Stomach (tissue), 9 donors: ENCODE results near the gene TFEB. TPM values are rescaled to one million over a fixed set of nuclear protein-coding genes. Genes with fewer than 3 reads are reported as not detected.

ENCODE experiments used
- DNase-seq, 2 donors: peaks; one replicate each; pipeline versions ENCODE4 v3.0.0 to v3.0.0-alpha.2; 2013 to 2019
- H3K27ac ChIP-seq, 5 donors: fragments of 200-600 bp in 4 of 5; sonication (generic) in 4 of 5; one replicate each; pipeline ENCODE4 v1.5.1; 2013 to 2019; ENCODE audit warnings: mild to moderate bottlenecking in 1 of 5, moderate library complexity in 1 of 5
- H3K27me3 ChIP-seq, 3 donors: fragments of 200-600 bp; sonication (generic); one replicate each; pipeline ENCODE4 v1.5.1; 2017 to 2019; ENCODE audit warnings: mixed run types in 1 of 3
- H3K36me3 ChIP-seq, 4 donors: fragments of 200-600 bp; sonication (generic); 1 replicate in 3 of 4; 2 replicates in 1 of 4; pipeline ENCODE4 v1.5.1; 2016 to 2019
- H3K4me1 ChIP-seq, 4 donors: fragments of 200-600 bp; sonication (generic); one replicate each; pipeline ENCODE4 v1.5.1; 2016 to 2019
- H3K4me3 ChIP-seq, 4 donors: fragments of 200-600 bp; sonication (generic) in 3 of 4; one replicate each; pipeline ENCODE4 v1.5.1; 2016 to 2019; ENCODE audit warnings: mild to moderate bottlenecking in 1 of 4
- H3K9me3 ChIP-seq, 4 donors: fragments of 200-600 bp; sonication (generic); one replicate each; pipeline ENCODE4 v1.5.1; 2016 to 2019
- EP300 ChIP-seq: sonication (generic); formaldehyde crosslinking; IDR thresholded peaks from one replicate; pipeline ENCODE4 v1.6.1; 2017; ENCODE audit warnings: antibody characterized with exemption
- POLR2A ChIP-seq, 4 donors: fragments of 450-650 bp; IDR thresholded peaks; one replicate each; pipeline ENCODE4 v1.6.1; 2016; ENCODE audit warnings: antibody characterized with exemption in 4 of 4, control low read depth in 2 of 4, mild to moderate bottlenecking in 1 of 4, moderate library complexity in 1 of 4
- POLR2AphosphoS5 ChIP-seq, 3 donors: sonication (generic); formaldehyde crosslinking; IDR thresholded peaks; one replicate each; pipeline ENCODE4 v1.6.1; 2016; ENCODE audit warnings: antibody characterized with exemption in 3 of 3
- WGBS, 5 donors: extraction: QIAGEN DNeasy Blood & Tissue Kit in 3 of 5; methylation state at CpG; one replicate each; pipeline versions ENCODE4 v1.1.5 to v1.1.7; 2013 to 2018; 5-methylcytosine and 5-hydroxymethylcytosine counted together
- intact Hi-C: fragments of 100-400 bp; cut with DNase I; formaldehyde crosslinking; loops from one replicate; pipeline ENCODE4 v1.15.1; 2023; ENCODE audit warnings: low total_unique reads
- polyA plus RNA-seq, 3 donors: library from polyadenylated mRNA; stranded (reverse); fragments of 200-250 nt; gene quantifications; one replicate each; pipeline ENCODE4 v1.2.3, GENCODE V29; 2013
- total RNA-seq, 5 donors: library from RNA; depleted of rRNA; stranded (reverse); fragments of >200 nt; gene quantifications; one replicate each; pipeline versions ENCODE4 v1.1.0 to v1.2.3, GENCODE V29; 2014 to 2016
- TF ChIP-seq, protein P1 (sequence below), 7 experiments: fragments of 450-650 bp in 4 of 7; fragments of 200-600 bp in 3 of 7; sonication (generic) in 3 of 7; IDR thresholded peaks; one replicate each; pipeline ENCODE4 v1.5.1; 2016 to 2019; ENCODE audit warnings: antibody characterized with exemption in 7 of 7, control low read depth in 2 of 7, mild to moderate bottlenecking in 1 of 7
- donor health status: healthy with polysubstance abuse.
- donor health status: Bipolar disorder and iron deficiency.
- donor health status: healthy.

The TFEB gene
- total and polyA plus RNA-seq, 8 donors = 6.4 to 130 (median 13.5) TPM

DNA sequence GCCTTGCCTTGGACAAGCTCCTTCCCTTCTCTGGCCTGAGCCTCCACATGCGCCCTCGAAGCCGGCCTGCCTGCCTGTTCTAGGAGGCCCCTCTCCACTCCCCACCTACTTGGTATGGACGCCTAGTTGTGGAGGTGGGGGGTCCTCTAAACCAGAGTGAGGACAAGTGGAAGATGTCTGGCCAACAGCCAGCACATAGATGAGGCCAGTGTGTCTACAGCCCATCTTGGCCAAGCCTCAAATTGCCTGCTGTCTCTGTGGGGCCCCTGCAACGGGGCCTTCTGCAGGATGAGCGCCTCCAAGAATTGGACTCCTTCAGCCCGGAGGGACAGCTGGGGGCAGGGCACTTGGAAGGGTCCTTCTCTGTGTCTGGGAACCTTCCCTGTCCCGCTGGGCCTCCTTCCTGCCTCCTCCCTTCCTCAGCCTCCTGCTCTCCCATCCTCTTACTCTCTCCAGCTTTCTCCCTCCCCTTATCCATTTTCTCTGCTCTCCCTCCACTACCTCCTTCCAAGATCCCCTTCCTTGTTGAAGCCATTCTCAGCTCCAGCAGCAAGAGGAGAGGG lies 95.5 kb downstream of the TFEB start:
- H3K4me3 ChIP-seq = no peak overlapping the region
- peaks cover 24 to 34% (median 29%) of the 10 kb centered on the region in 4 donors for H3K4me1 ChIP-seq
- peaks cover 7 to 56% (median 28%) of the 10 kb centered on the region in 3 donors for H3K27me3 ChIP-seq
- TF ChIP-seq EP300 (no peak), POLR2AphosphoS5 (IDR thresholded peaks at IDR 0.05) (no peak), POLR2A (IDR thresholded peaks at IDR 0.05) (no peak)
- TF ChIP-seq, protein P1, sequence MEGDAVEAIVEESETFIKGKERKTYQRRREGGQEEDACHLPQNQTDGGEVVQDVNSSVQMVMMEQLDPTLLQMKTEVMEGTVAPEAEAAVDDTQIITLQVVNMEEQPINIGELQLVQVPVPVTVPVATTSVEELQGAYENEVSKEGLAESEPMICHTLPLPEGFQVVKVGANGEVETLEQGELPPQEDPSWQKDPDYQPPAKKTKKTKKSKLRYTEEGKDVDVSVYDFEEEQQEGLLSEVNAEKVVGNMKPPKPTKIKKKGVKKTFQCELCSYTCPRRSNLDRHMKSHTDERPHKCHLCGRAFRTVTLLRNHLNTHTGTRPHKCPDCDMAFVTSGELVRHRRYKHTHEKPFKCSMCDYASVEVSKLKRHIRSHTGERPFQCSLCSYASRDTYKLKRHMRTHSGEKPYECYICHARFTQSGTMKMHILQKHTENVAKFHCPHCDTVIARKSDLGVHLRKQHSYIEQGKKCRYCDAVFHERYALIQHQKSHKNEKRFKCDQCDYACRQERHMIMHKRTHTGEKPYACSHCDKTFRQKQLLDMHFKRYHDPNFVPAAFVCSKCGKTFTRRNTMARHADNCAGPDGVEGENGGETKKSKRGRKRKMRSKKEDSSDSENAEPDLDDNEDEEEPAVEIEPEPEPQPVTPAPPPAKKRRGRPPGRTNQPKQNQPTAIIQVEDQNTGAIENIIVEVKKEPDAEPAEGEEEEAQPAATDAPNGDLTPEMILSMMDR (IDR thresholded peaks at IDR 0.05) = no peak
- no peaks in the 10 kb centered on the region for H3K9me3 ChIP-seq
- H3K27ac ChIP-seq = peak overlapping the region in 1 of 5 donors; percentile 32
- DNase-seq = peak in 1 of 2 donors; percentile 89
- intact Hi-C loops = no loop called here
- WGBS, 5 donors = 73 to 89% (median 80%) methylated on average over 8 of the region's 8 CpGs
- no peaks in the 10 kb centered on the region for H3K36me3 ChIP-seq

DNA sequence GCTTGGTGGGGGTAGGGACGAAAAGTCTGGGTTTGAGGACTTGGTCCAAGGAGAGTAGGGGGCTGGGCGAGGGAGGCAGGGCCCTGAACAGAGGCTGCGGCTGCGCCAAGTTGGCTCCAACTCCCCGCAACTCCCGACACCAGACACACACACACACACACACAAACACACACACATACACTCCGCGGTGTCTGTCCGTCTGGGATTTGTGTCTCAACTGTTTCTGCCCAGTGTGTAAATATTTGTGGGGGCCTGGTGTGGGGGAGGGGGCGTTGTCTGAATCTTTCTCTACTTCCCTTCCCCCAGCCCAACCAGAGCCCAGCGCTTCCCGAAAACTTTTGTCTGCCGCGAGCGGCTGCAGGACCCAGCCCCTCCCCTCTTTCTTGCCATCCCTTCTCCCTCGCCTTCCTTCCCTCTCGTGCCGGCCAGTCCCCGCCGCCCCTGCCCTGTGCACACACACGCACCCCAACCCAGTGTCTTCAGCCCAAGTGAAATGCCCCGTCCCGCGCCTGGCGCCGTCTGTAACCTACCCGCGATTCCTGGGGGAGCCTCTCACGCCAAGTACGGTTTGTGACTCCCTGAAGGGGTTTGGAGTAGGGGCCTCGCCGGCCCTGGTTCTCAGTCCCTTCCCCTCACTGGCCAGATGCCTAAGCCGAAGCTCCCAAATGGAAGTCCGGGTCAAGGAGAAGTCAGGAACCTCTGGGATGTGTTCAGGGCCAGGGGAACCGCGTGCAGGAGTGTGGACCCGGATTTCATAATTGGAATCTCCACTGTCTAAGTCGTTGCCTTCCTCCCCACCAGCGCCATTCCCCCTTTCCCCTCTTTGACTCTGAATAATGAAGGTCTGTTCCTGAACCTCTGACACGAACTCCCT lies 96.2 kb downstream of the TFEB start:
- DNase-seq = peak in 1 of 2 donors; percentile 88
- Histone ChIP-seq H3K9me3 (no peaks in the 10 kb centered on the region), H3K36me3 (no peaks in the 10 kb centered on the region), H3K27me3 (peaks cover 7 to 63% (median 28%) of the 10 kb centered on the region in 3 donors), H3K4me1 (peaks cover 24 to 38% (median 29%) of the 10 kb centered on the region in 4 donors), H3K27ac (peak overlapping the region in 3 of 5 donors; percentile 32 to 64 (median 56)), H3K4me3 (peak overlapping the region; percentile 45 to 60 (median 48))
- TF ChIP-seq, protein P1 (IDR thresholded peaks at IDR 0.05) = no peak
- no peak for TF ChIP-seq POLR2AphosphoS5 (IDR thresholded peaks at IDR 0.05)
- TF ChIP-seq EP300 = no peak
- TF ChIP-seq POLR2A (IDR thresholded peaks at IDR 0.05) = no peak
- WGBS, 5 donors = 26 to 47% (median 38%) methylated on average over 29 to 40 of the region's 40 CpGs
- intact Hi-C loops = no loop called here

DNA sequence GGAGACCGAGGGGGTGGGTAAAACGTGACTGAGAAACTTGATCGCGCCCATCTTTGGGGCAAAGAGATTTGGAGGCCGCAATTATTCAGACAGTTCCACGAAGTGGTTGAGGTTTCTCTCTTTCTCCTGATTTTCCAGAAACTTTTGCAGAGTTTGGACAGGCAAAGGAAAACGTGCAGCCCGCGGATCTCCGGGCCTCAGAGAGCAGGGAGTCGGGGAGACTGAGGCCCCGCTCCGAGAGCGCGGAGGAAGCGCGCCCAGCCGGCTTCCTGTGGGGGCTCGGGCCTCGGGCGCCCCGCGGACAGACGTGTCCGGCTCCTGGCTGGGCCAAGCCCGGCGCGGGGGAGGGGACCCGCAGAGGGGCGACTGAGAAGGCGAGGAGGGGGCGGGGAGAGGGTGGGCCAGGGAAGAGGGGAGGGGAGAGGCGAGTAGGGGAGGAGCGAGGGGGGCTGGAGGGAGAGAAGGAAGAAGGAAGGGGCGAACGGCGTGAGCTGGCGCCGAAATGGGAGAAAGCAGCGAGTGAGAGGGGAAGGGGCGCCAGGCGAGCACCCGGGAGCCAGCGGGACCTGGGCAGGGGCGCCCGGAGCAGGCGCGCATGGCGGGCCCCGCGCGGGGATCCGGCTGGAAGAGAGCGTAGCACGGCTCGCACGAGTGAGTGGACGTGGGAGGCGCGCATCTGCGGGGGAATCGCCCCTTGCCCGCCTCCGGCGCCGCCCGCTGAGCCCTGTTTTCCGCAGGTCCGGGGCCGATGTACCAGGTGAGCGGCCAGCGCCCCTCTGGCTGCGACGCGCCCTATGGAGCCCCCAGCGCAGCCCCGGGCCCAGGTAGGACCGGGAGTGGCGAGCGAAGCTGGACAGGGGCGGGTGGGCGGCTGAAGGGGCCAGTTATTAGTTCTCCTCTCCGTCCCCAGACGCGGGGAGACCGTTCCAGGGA lies 97.1 kb downstream of the TFEB start, which contains the start of gene MDFI:
Gene MDFI (plus strand): TSS at position 467 of the 933 bp plus-strand sequence. CDS start 282 bp downstream, at position 749.
- Histone ChIP-seq H3K27ac (peak within 1 kb of the TSS in 4 of 5 donors; percentile 32 to 67 (median 60)), H3K4me1 (peaks cover 24 to 38% (median 29%) of the 10 kb centered on the region in 4 donors), H3K27me3 (peaks cover 7 to 64% (median 28%) of the 10 kb centered on the region in 3 donors), H3K4me3 (peak within 1 kb of the TSS; percentile 45 to 60 (median 48)), H3K9me3 (no peaks in the 10 kb centered on the region), H3K36me3 (no peaks in the 10 kb centered on the region)
- TF ChIP-seq EP300 = no peak
- TF ChIP-seq, protein P1 (IDR thresholded peaks at IDR 0.05) = no peak
- TF ChIP-seq POLR2A (IDR thresholded peaks at IDR 0.05) = no peak
- TF ChIP-seq POLR2AphosphoS5 (IDR thresholded peaks at IDR 0.05) = no peak
- DNase-seq = peak in 1 of 2 donors; percentile 87
- 1 to 4% (median 2%) methylated on average over 47 to 82 of the region's 86 CpGs for WGBS, 5 donors
- intact Hi-C loops = no loop called here
